Measurements from ENCODE around the gene PACS1. TPM values are rescaled to one million over a fixed set of nuclear protein-coding genes. Genes with fewer than 3 reads are reported as not detected.
A peak's percentile ranks its signal among the peaks of the same experiment; 100 is the strongest.

PACS1 gene
- total and polyA plus RNA-seq, 9 donors, result 22.4 to 92.9 (median 73.9) TPM

- no peaks in the 10 kb centered on the region for H3K36me3 ChIP-seq
- H3K27me3 ChIP-seq, result no peaks in the 10 kb centered on the region
- H3K4me3 ChIP-seq, result no peak overlapping the region
- no peaks in the 10 kb centered on the region for H3K9me3 ChIP-seq
- H3K4me1 ChIP-seq (ENCODE audit: insufficient read depth), result peaks cover 16% of the 10 kb centered on the region
- intact Hi-C loops (cut with DNase I), result no loop called here
- H3K27ac ChIP-seq, result no peak overlapping the region
- no peak for DNase-seq
- TF ChIP-seq EP300 (IDR thresholded peaks at IDR 0.05) (no peak), POLR2A (IDR thresholded peaks at IDR 0.05) (no peak), CTCF (IDR thresholded peaks at IDR 0.05) (no peak)
- 24 to 55% (median 34%) methylated on average over 8 of the region's 8 CpGs for WGBS, 3 donors
Observed at GRCh38 chr11:66115638-66116301, 45.7 kb downstream of the PACS1 start.

- intact Hi-C loops (cut with DNase I), result no loop called here
- no peak overlapping the region for H3K4me3 ChIP-seq
- no peak for DNase-seq
- H3K27me3 ChIP-seq, result no peaks in the 10 kb centered on the region
- TF ChIP-seq CTCF (IDR thresholded peaks at IDR 0.05) (no peak), EP300 (IDR thresholded peaks at IDR 0.05) (no peak), POLR2A (IDR thresholded peaks at IDR 0.05) (no peak)
- WGBS, 3 donors, result 65 to 76% (median 65%) methylated on average over 7 of the region's 7 CpGs
- H3K9me3 ChIP-seq, result no peaks in the 10 kb centered on the region
- no peak overlapping the region for H3K27ac ChIP-seq
- peaks cover 16% of the 10 kb centered on the region for H3K4me1 ChIP-seq (ENCODE audit: insufficient read depth)
- H3K36me3 ChIP-seq, result no peaks in the 10 kb centered on the region
Observed at GRCh38 chr11:66116576-66117361, 46.7 kb downstream of the PACS1 start.

GRCh38 chr11:66118847-66119246 lies 48.8 kb downstream of the PACS1 start:
- Histone ChIP-seq H3K27ac (peak overlapping the region in 1 of 2 donors; percentile 49), H3K9me3 (no peaks in the 10 kb centered on the region), H3K27me3 (no peaks in the 10 kb centered on the region), H3K36me3 (no peaks in the 10 kb centered on the region), H3K4me3 (no peak overlapping the region), H3K4me1 (ENCODE audit: insufficient read depth) (peaks cover 11% of the 10 kb centered on the region)
- 44 to 52% (median 47%) methylated on average over 3 of the region's 3 CpGs for WGBS, 3 donors
- DNase-seq, result no peak
- TF ChIP-seq EP300 (IDR thresholded peaks at IDR 0.05) (no peak), CTCF (IDR thresholded peaks at IDR 0.05) (no peak), POLR2A (IDR thresholded peaks at IDR 0.05) (no peak)
- intact Hi-C loops (cut with DNase I), result loop anchor here in 1 of 4 donors (2.0 kb wide), 1 partner anchor 62 kb away; no protein-coding TSS in a partner anchor

- 4 to 17% (median 5%) methylated on average over 5 of the region's 5 CpGs for WGBS, 3 donors
- H3K27ac ChIP-seq, result peak overlapping the region in 1 of 2 donors; percentile 49
- peak in 2 of 5 donors; percentile 11 to 47 for DNase-seq
- no peak overlapping the region for H3K4me3 ChIP-seq
- TF ChIP-seq EP300 (IDR thresholded peaks at IDR 0.05) (no peak), CTCF (IDR thresholded peaks at IDR 0.05) (no peak), POLR2A (IDR thresholded peaks at IDR 0.05) (no peak)
- no peaks in the 10 kb centered on the region for H3K9me3 ChIP-seq
- peaks cover 11% of the 10 kb centered on the region for H3K4me1 ChIP-seq (ENCODE audit: insufficient read depth)
- intact Hi-C loops (cut with DNase I), result loop anchor here in 1 of 4 donors (2.0 kb wide), 1 partner anchor 63 kb away; no protein-coding TSS in a partner anchor
- H3K27me3 ChIP-seq, result no peaks in the 10 kb centered on the region
- H3K36me3 ChIP-seq, result no peaks in the 10 kb centered on the region
Observed at GRCh38 chr11:66119348-66120133, 49.5 kb downstream of the PACS1 start.

Data from ovary (tissue), 9 donors.